Stimulated activated effector memory CD8-positive, alpha-beta T cell treated with anti-CD3 and anti-CD28 coated beads, Interleukin-12 subunit alpha, Interleukin-12 subunit beta, amount 100 ng/mL, for 72 hours (primary cell): ENCODE results near the gene ELF1.
A peak's percentile ranks its signal among the peaks of the same experiment; 100 is the strongest.

Experiments
- ATAC-seq: fragments of 150-1000 bp; cut with Tn5 transposase; 2 replicates; pipeline ENCODE4 v1.10.0; 2021
- DNase-seq, 2 donors: peaks; one replicate each; pipeline ENCODE4 v3.0.0; 2021 to 2022; ENCODE audit warnings: low spot score in 2 of 2
- H3K27ac Mint-ChIP-seq: one replicate; pipeline ENCODE4 v1.8.0; 2022; ENCODE audit warnings: mild to moderate bottlenecking, mixed read lengths
- H3K36me3 Mint-ChIP-seq: one replicate; pipeline ENCODE4 v1.8.0; 2022; ENCODE audit warnings: mild to moderate bottlenecking, mixed read lengths
- H3K4me1 Mint-ChIP-seq: one replicate; pipeline ENCODE4 v1.8.0; 2022; ENCODE audit warnings: mixed read lengths
- H3K4me3 Mint-ChIP-seq: one replicate; pipeline ENCODE4 v1.8.0; 2022; ENCODE audit warnings: mild to moderate bottlenecking, mixed read lengths
- H3K9me3 Mint-ChIP-seq: one replicate; pipeline ENCODE4 v1.8.0; 2022; ENCODE audit warnings: mixed read lengths

Gene ELF1

GRCh38 chr13:41004875-41005693 is 14.0 kb downstream of the ELF1 start:
- DNase-seq, result no peak
- peak overlapping the region; percentile 67 for H3K4me3 Mint-ChIP-seq
- H3K4me1 Mint-ChIP-seq, result peaks cover 53% of the 10 kb centered on the region

GRCh38 chr13:41002606-41003005 is 16.5 kb downstream of the ELF1 start:
- peaks cover 61% of the 10 kb centered on the region for H3K4me1 Mint-ChIP-seq
- peak overlapping the region; percentile 69 for H3K27ac Mint-ChIP-seq
- ATAC-seq, result no peak
- DNase-seq, result no peak
- H3K36me3 Mint-ChIP-seq, result peaks cover 40% of the 10 kb centered on the region
- H3K9me3 Mint-ChIP-seq, result no peaks in the 10 kb centered on the region
- H3K4me3 Mint-ChIP-seq, result no peak overlapping the region

More at GRCh38 chr13:41004875-41005693, 14.0 kb downstream of the ELF1 start:
- Mint-ChIP-seq H3K9me3 (no peaks in the 10 kb centered on the region), H3K27ac (peak overlapping the region; percentile 90), H3K36me3 (peaks cover 33% of the 10 kb centered on the region)
- peak; percentile 91 for ATAC-seq

- H3K36me3 Mint-ChIP-seq, result peaks cover 49% of the 10 kb centered on the region
These were observed 17.4 kb downstream of the ELF1 start for GRCh38 chr13:41001695-41002094.

GRCh38 chr13:40999416-40999815 is 19.7 kb downstream of the ELF1 start:
- H3K36me3 Mint-ChIP-seq, result peaks cover 52% of the 10 kb centered on the region
- no peak overlapping the region for H3K4me3 Mint-ChIP-seq
- ATAC-seq (no peak), DNase-seq (no peak)
- peak overlapping the region; percentile 4 for H3K27ac Mint-ChIP-seq
- H3K9me3 Mint-ChIP-seq, result no peaks in the 10 kb centered on the region
- peaks cover 62% of the 10 kb centered on the region for H3K4me1 Mint-ChIP-seq

More at GRCh38 chr13:41001695-41002094, 17.4 kb downstream of the ELF1 start:
- Mint-ChIP-seq H3K27ac (peak overlapping the region; percentile 69), H3K4me1 (peaks cover 59% of the 10 kb centered on the region), H3K4me3 (no peak overlapping the region), H3K9me3 (no peaks in the 10 kb centered on the region)
- ATAC-seq, result no peak
- no peak for DNase-seq

- no peak overlapping the region for H3K4me3 Mint-ChIP-seq
- peak overlapping the region; percentile 43 for H3K27ac Mint-ChIP-seq
- no peaks in the 10 kb centered on the region for H3K9me3 Mint-ChIP-seq
- ATAC-seq (no peak), DNase-seq (no peak)
- peaks cover 68% of the 10 kb centered on the region for H3K4me1 Mint-ChIP-seq
- H3K36me3 Mint-ChIP-seq, result peaks cover 57% of the 10 kb centered on the region
These were observed 22.6 kb downstream of the ELF1 start for GRCh38 chr13:40996426-40997092.

- no peak overlapping the region for H3K4me3 Mint-ChIP-seq
- H3K27ac Mint-ChIP-seq, result no peak overlapping the region
- no peaks in the 10 kb centered on the region for H3K9me3 Mint-ChIP-seq
- peaks cover 57% of the 10 kb centered on the region for H3K36me3 Mint-ChIP-seq
- DNase-seq (no peak), ATAC-seq (no peak)
- H3K4me1 Mint-ChIP-seq, result peaks cover 64% of the 10 kb centered on the region
These were observed 23.1 kb downstream of the ELF1 start for GRCh38 chr13:40995997-40996396.

- peaks cover 45% of the 10 kb centered on the region for H3K36me3 Mint-ChIP-seq
- H3K4me1 Mint-ChIP-seq, result peaks cover 66% of the 10 kb centered on the region
- no peaks in the 10 kb centered on the region for H3K9me3 Mint-ChIP-seq
- H3K4me3 Mint-ChIP-seq, result peak overlapping the region; percentile 55
- DNase-seq (no peak), ATAC-seq (peak; percentile 83)
- H3K27ac Mint-ChIP-seq, result peak overlapping the region; percentile 75
These were observed 24.4 kb downstream of the ELF1 start for GRCh38 chr13:40994581-40995230.

GRCh38 chr13:40993987-40994386 is 25.1 kb downstream of the ELF1 start:
- H3K36me3 Mint-ChIP-seq, result peaks cover 37% of the 10 kb centered on the region
- no peaks in the 10 kb centered on the region for H3K9me3 Mint-ChIP-seq
- H3K4me1 Mint-ChIP-seq, result peaks cover 59% of the 10 kb centered on the region
- DNase-seq, result no peak
- H3K4me3 Mint-ChIP-seq, result peak overlapping the region; percentile 55
- ATAC-seq, result no peak
- peak overlapping the region; percentile 75 for H3K27ac Mint-ChIP-seq

GRCh38 chr13:40992678-40993518 is 26.2 kb downstream of the ELF1 start:
- peak overlapping the region; percentile 26 for H3K27ac Mint-ChIP-seq
- no peaks in the 10 kb centered on the region for H3K9me3 Mint-ChIP-seq
- H3K4me3 Mint-ChIP-seq, result no peak overlapping the region
- H3K4me1 Mint-ChIP-seq, result peaks cover 62% of the 10 kb centered on the region
- ATAC-seq (no peak), DNase-seq (no peak)
- peaks cover 36% of the 10 kb centered on the region for H3K36me3 Mint-ChIP-seq

- ATAC-seq (no peak), DNase-seq (no peak)
- Mint-ChIP-seq H3K36me3 (peaks cover 24% of the 10 kb centered on the region), H3K4me1 (peaks cover 53% of the 10 kb centered on the region), H3K4me3 (no peak overlapping the region), H3K27ac (peak overlapping the region; percentile 24), H3K9me3 (no peaks in the 10 kb centered on the region)
These were observed 31.4 kb downstream of the ELF1 start for GRCh38 chr13:40987606-40988280.

- Mint-ChIP-seq H3K4me3 (peak overlapping the region; percentile 80), H3K9me3 (no peaks in the 10 kb centered on the region), H3K27ac (peak overlapping the region; percentile 92), H3K4me1 (peaks cover 59% of the 10 kb centered on the region), H3K36me3 (peaks cover 27% of the 10 kb centered on the region)
- DNase-seq (no peak), ATAC-seq (peak; percentile 42)
These were observed 32.8 kb downstream of the ELF1 start for GRCh38 chr13:40986101-40986856.

GRCh38 chr13:40985381-40986100 is 33.6 kb downstream of the ELF1 start:
- no peaks in the 10 kb centered on the region for H3K9me3 Mint-ChIP-seq
- peaks cover 58% of the 10 kb centered on the region for H3K4me1 Mint-ChIP-seq
- peak overlapping the region; percentile 80 for H3K4me3 Mint-ChIP-seq
- DNase-seq (no peak), ATAC-seq (no peak)
- peak overlapping the region; percentile 92 for H3K27ac Mint-ChIP-seq
- peaks cover 34% of the 10 kb centered on the region for H3K36me3 Mint-ChIP-seq

GRCh38 chr13:40984668-40985366 is 34.3 kb downstream of the ELF1 start:
- ATAC-seq, result peak; percentile 64
- peaks cover 58% of the 10 kb centered on the region for H3K4me1 Mint-ChIP-seq
- H3K4me3 Mint-ChIP-seq, result peak overlapping the region; percentile 80
- H3K27ac Mint-ChIP-seq, result peak overlapping the region; percentile 92
- H3K9me3 Mint-ChIP-seq, result no peaks in the 10 kb centered on the region
- no peak for DNase-seq
- peaks cover 41% of the 10 kb centered on the region for H3K36me3 Mint-ChIP-seq
